22Rv1 (cell line): Measurements from ENCODE around the gene SMG9.

Experiments used
- ZFX ChIP-seq: fragments of 450-650 bp; IDR thresholded peaks from 2 replicates; pipeline ENCODE4 v1.6.1; 2017; ENCODE audit warnings: antibody characterized with exemption, borderline replicate concordance
- TF ChIP-seq, protein P1 (sequence below): fragments of 450-650 bp; IDR thresholded peaks from 2 replicates; pipeline ENCODE4 v1.5.1; 2017; ENCODE audit warnings: mild to moderate bottlenecking

DNA sequence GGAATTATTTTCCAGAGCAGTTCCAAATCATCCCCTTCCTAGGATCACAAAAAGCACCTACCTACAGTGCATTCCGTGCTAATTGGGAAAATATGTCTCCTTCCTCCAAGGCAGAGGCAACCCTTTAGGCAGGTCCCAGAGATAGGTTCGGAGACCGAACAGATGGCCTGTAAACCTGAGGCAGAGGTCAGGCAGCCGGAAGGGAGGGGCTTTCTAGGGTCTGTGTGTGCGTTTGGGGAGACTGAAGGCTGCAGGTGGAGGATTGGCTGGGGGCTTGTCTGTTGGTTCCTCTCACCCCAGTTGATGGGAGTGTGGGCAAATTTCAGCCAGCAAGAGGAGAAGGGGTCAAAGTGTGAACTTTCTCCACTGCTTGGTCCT, 19.0 kb upstream of the SMG9 start:
- TF ChIP-seq, protein P1, sequence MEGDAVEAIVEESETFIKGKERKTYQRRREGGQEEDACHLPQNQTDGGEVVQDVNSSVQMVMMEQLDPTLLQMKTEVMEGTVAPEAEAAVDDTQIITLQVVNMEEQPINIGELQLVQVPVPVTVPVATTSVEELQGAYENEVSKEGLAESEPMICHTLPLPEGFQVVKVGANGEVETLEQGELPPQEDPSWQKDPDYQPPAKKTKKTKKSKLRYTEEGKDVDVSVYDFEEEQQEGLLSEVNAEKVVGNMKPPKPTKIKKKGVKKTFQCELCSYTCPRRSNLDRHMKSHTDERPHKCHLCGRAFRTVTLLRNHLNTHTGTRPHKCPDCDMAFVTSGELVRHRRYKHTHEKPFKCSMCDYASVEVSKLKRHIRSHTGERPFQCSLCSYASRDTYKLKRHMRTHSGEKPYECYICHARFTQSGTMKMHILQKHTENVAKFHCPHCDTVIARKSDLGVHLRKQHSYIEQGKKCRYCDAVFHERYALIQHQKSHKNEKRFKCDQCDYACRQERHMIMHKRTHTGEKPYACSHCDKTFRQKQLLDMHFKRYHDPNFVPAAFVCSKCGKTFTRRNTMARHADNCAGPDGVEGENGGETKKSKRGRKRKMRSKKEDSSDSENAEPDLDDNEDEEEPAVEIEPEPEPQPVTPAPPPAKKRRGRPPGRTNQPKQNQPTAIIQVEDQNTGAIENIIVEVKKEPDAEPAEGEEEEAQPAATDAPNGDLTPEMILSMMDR = no peak
- TF ChIP-seq ZFX = no peak
